Fibroblast of villous mesenchyme (primary cell): ENCODE measurements around the gene LCN9. TPM values are rescaled to one million over a fixed set of nuclear protein-coding genes. Genes with fewer than 3 reads are reported as not detected.

Source experiments
- DNase-seq: peaks from one replicate; pipeline ENCODE4 v3.0.0-alpha.2; 2010; ENCODE audit warnings: low read depth
- H3K4me3 ChIP-seq: 2 replicates; pipeline ENCODE4 v1.5.1; 2011; ENCODE audit warnings: low read depth, mild to moderate bottlenecking, low read length
- total RNA-seq: library from RNA; depleted of rRNA; stranded (reverse); fragments of >200 nt; gene quantifications from 2 replicates; pipeline ENCODE4 v1.2.3, GENCODE V29; 2012
- TF ChIP-seq, protein P1 (sequence below): IDR thresholded peaks from 2 replicates; pipeline ENCODE4 v1.5.1; 2012; ENCODE audit warnings: low read depth, mild to moderate bottlenecking, low read length; ENCODE audit not compliant: insufficient read depth

Gene LCN9
- total RNA-seq, 1 donor: not detected

- TF ChIP-seq, protein P1, sequence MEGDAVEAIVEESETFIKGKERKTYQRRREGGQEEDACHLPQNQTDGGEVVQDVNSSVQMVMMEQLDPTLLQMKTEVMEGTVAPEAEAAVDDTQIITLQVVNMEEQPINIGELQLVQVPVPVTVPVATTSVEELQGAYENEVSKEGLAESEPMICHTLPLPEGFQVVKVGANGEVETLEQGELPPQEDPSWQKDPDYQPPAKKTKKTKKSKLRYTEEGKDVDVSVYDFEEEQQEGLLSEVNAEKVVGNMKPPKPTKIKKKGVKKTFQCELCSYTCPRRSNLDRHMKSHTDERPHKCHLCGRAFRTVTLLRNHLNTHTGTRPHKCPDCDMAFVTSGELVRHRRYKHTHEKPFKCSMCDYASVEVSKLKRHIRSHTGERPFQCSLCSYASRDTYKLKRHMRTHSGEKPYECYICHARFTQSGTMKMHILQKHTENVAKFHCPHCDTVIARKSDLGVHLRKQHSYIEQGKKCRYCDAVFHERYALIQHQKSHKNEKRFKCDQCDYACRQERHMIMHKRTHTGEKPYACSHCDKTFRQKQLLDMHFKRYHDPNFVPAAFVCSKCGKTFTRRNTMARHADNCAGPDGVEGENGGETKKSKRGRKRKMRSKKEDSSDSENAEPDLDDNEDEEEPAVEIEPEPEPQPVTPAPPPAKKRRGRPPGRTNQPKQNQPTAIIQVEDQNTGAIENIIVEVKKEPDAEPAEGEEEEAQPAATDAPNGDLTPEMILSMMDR: no peak
- no peak overlapping the region for H3K4me3 ChIP-seq
- DNase-seq: no peak
These were observed 52.9 kb downstream of the LCN9 start for GRCh38 chr9:135716045-135716444.

Other genes with a start within 250 kb of the LCN9 start
- gene PPP1R26, start 183.5 kb upstream of the LCN9 start, total RNA-seq: 10.3 and 11.7 TPM in 2 replicates
- gene MRPS2, start 162.6 kb upstream of the LCN9 start, total RNA-seq: 12.1 and 14.5 TPM in 2 replicates
- not detected in 2 replicates for gene LCN1, start 141.9 kb upstream of the LCN9 start, total RNA-seq
- not detected in 2 replicates for gene OBP2A, start 117.2 kb upstream of the LCN9 start, total RNA-seq
- gene PAEP, start 101.6 kb upstream of the LCN9 start, total RNA-seq: not detected in 2 replicates
- not detected in 2 replicates for gene GLT6D1, start 23.8 kb upstream of the LCN9 start, total RNA-seq
- gene SOHLH1, start 36.2 kb downstream of the LCN9 start, total RNA-seq: not detected in 2 replicates
- gene KCNT1, start 38.9 kb downstream of the LCN9 start, total RNA-seq: not detected in 2 replicates
- 23.7 and 26.1 TPM in 2 replicates for gene CAMSAP1, start 244.2 kb downstream of the LCN9 start, total RNA-seq